H9 (cell line): ENCODE measurements around the gene GABBR2. TPM values are rescaled to one million over a fixed set of nuclear protein-coding genes. Genes with fewer than 3 reads are reported as not detected.

ENCODE experiments used
- DNase-seq: peaks from one replicate; pipeline ENCODE4 v3.0.0-alpha.2; 2017
- H2AFZ ChIP-seq: one replicate; pipeline ENCODE4 v1.6.1; 2013; ENCODE audit warnings: mild to moderate bottlenecking, low read length, control low read depth, moderate library complexity
- H2AK5ac ChIP-seq: 2 replicates; pipeline ENCODE4 v1.6.1; 2013; ENCODE audit warnings: low read length, control low read depth, mixed read lengths; ENCODE audit not compliant: insufficient read length
- H2BK120ac ChIP-seq: one replicate; pipeline ENCODE4 v1.6.1; 2013; ENCODE audit warnings: low read depth, mild to moderate bottlenecking, low read length, control low read depth, inconsistent platforms; ENCODE audit not compliant: poor library complexity, severe bottlenecking
- H2BK12ac ChIP-seq: 2 replicates; pipeline ENCODE4 v1.6.1; 2013; ENCODE audit warnings: low read length, control low read depth, mixed read lengths, low read depth; ENCODE audit not compliant: insufficient read length
- H2BK15ac ChIP-seq: 2 replicates; pipeline ENCODE4 v1.6.1; 2013; ENCODE audit warnings: low read depth, low read length, control low read depth
- H2BK20ac ChIP-seq: one replicate; pipeline ENCODE4 v1.6.1; 2013; ENCODE audit warnings: low read depth, mild to moderate bottlenecking, low read length, control low read depth, inconsistent platforms; ENCODE audit not compliant: poor library complexity, severe bottlenecking
- H2BK5ac ChIP-seq: 2 replicates; pipeline ENCODE4 v1.6.1; 2013; ENCODE audit warnings: low read length, control low read depth, mixed read lengths; ENCODE audit not compliant: insufficient read length
- H3K14ac ChIP-seq: 2 replicates; pipeline ENCODE4 v1.6.1; 2013; ENCODE audit warnings: low read length, control low read depth; ENCODE audit not compliant: insufficient read depth
- H3K18ac ChIP-seq: 2 replicates; pipeline ENCODE4 v1.6.1; 2013; ENCODE audit warnings: low read depth, mild to moderate bottlenecking, mixed read lengths, low read length, control low read depth; ENCODE audit not compliant: insufficient read length
- H3K23ac ChIP-seq: 2 replicates; pipeline ENCODE4 v1.6.1; 2013; ENCODE audit warnings: low read length, control low read depth, mixed read lengths, low read depth; ENCODE audit not compliant: insufficient read length
- H3K23me2 ChIP-seq: 2 replicates; pipeline ENCODE4 v1.6.1; 2013; ENCODE audit warnings: low read depth, mild to moderate bottlenecking, mixed read lengths, low read length, control low read depth; ENCODE audit not compliant: insufficient read length, poor library complexity, severe bottlenecking
- H3K27ac ChIP-seq: 2 replicates; pipeline ENCODE4 v1.5.1; 2013; ENCODE audit warnings: low read length, control low read depth, mixed read lengths, low read depth; ENCODE audit not compliant: insufficient read length
- H3K27me3 ChIP-seq: 2 replicates; pipeline ENCODE4 v1.6.1; 2013; ENCODE audit warnings: low read length, control low read depth, inconsistent platforms; ENCODE audit not compliant: insufficient read depth
- H3K4ac ChIP-seq: 2 replicates; pipeline ENCODE4 v1.6.1; 2013; ENCODE audit warnings: low read depth, mild to moderate bottlenecking, control low read depth, inconsistent platforms, low read length, moderate library complexity
- H3K4me1 ChIP-seq: 2 replicates; pipeline ENCODE4 v1.6.1; 2013; ENCODE audit warnings: low read length, control low read depth, inconsistent platforms; ENCODE audit not compliant: insufficient read depth
- H3K4me2 ChIP-seq: 2 replicates; pipeline ENCODE4 v1.6.1; 2013; ENCODE audit warnings: low read length, control low read depth, mixed read lengths; ENCODE audit not compliant: insufficient read length, insufficient read depth
- H3K56ac ChIP-seq: 2 replicates; pipeline ENCODE4 v1.6.1; 2013; ENCODE audit warnings: low read depth, mild to moderate bottlenecking, mixed read lengths, low read length, control low read depth; ENCODE audit not compliant: insufficient read length
- H3K79me1 ChIP-seq: 2 replicates; pipeline ENCODE4 v1.6.1; 2013; ENCODE audit warnings: low read depth, mild to moderate bottlenecking, moderate library complexity, low read length, control low read depth, inconsistent platforms; ENCODE audit not compliant: insufficient read depth, poor library complexity, severe bottlenecking
- H3K79me2 ChIP-seq: 2 replicates; pipeline ENCODE4 v1.6.1; 2013; ENCODE audit warnings: low read length, control low read depth, inconsistent platforms; ENCODE audit not compliant: insufficient read depth
- H3K9ac ChIP-seq: 2 replicates; pipeline ENCODE4 v1.6.1; 2013; ENCODE audit warnings: low read length, control low read depth, mixed read lengths; ENCODE audit not compliant: insufficient read length; ENCODE audit errors: extremely low read depth
- H3K9me3 ChIP-seq: one replicate; pipeline ENCODE4 v1.6.1; 2013; ENCODE audit warnings: low read depth, low read length, inconsistent platforms; ENCODE audit not compliant: control insufficient read depth
- H3T11ph ChIP-seq: one replicate; pipeline ENCODE4 v1.6.1; 2013; ENCODE audit warnings: mild to moderate bottlenecking, low read length, control low read depth, inconsistent platforms
- H4K20me1 ChIP-seq: one replicate; pipeline ENCODE4 v1.6.1; 2013; ENCODE audit not compliant: control insufficient read depth, insufficient read length, insufficient read depth
- H4K5ac ChIP-seq: 2 replicates; pipeline ENCODE4 v1.6.1; 2013; ENCODE audit warnings: low read depth, mild to moderate bottlenecking, mixed read lengths, low read length, control low read depth; ENCODE audit not compliant: insufficient read length
- H4K8ac ChIP-seq: replicated peaks from 2 replicates; pipeline ENCODE4 v1.6.1; 2013; ENCODE audit warnings: low read length, control low read depth, mixed read lengths, low read depth; ENCODE audit not compliant: insufficient read length
- H4K91ac ChIP-seq: 2 replicates; pipeline ENCODE4 v1.6.1; 2013; ENCODE audit warnings: low read depth, mild to moderate bottlenecking, moderate library complexity, mixed read lengths, low read length, control low read depth; ENCODE audit not compliant: insufficient read length
- H3K27ac Mint-ChIP-seq, 3 experiments: 2 replicates in 2 of 3; 3 replicates in 1 of 3; pipeline ENCODE4 v1.8.0; 2020 to 2021; ENCODE audit warnings: mixed read lengths in 3 of 3, mild to moderate bottlenecking in 1 of 3, moderate library complexity in 1 of 3
- H3K27me3 Mint-ChIP-seq: 2 replicates; pipeline ENCODE4 v1.8.0; 2021; ENCODE audit warnings: low read depth, mild to moderate bottlenecking, moderate library complexity, mixed read lengths
- H3K36me3 Mint-ChIP-seq, 3 experiments: 2 replicates in 2 of 3; 3 replicates in 1 of 3; pipeline ENCODE4 v1.8.0; 2020 to 2021; ENCODE audit warnings: low read depth in 3 of 3, mixed read lengths in 3 of 3; ENCODE audit not compliant: insufficient read depth in 1 of 3
- H3K4me1 Mint-ChIP-seq, 2 experiments: 2 replicates each; pipeline ENCODE4 v1.8.0; 2020; ENCODE audit warnings: mixed read lengths in 2 of 2
- H3K4me3 Mint-ChIP-seq, 2 experiments: 2 replicates in 1 of 2; 3 replicates in 1 of 2; pipeline ENCODE4 v1.8.0; 2020 to 2021; ENCODE audit warnings: mild to moderate bottlenecking in 2 of 2, mixed read lengths in 2 of 2, moderate library complexity in 1 of 2
- H3K9me3 Mint-ChIP-seq, 2 experiments: 2 replicates in 1 of 2; 3 replicates in 1 of 2; pipeline ENCODE4 v1.8.0; 2020; ENCODE audit warnings: mild to moderate bottlenecking in 2 of 2, mixed read lengths in 2 of 2, moderate library complexity in 1 of 2
- WGBS: extraction: QIAGEN DNeasy Blood & Tissue Kit; methylation state at CpG from one replicate; pipeline ENCODE4 v1.1.7; 2013; ENCODE audit warnings: missing lambda C conversion rate, low lambda C conversion rate, mixed read lengths; ENCODE audit not compliant: insufficient read length; ENCODE audit errors: extremely low coverage; 5-methylcytosine and 5-hydroxymethylcytosine counted together
- total RNA-seq: library from RNA; stranded (reverse); gene quantifications from 2 replicates; pipeline ENCODE4 v1.2.1, GENCODE V29; 2021
- TF ChIP-seq, protein P1 (sequence below): fragments of 200-600 bp; sonication (generic); conservative IDR thresholded peaks from 3 replicates; pipeline ENCODE4 v1.8.0; 2021; ENCODE audit warnings: antibody characterized with exemption, mild to moderate bottlenecking

Gene GABBR2
- total RNA-seq, 1 experiment from 2014 or later: 0.66 TPM

GRCh38 chr9:98462310-98462709 lies 246.4 kb downstream of the GABBR2 start:
- no peak overlapping the region for H3K9ac ChIP-seq
- no peak overlapping the region for H3K4me2 ChIP-seq
- Mint-ChIP-seq H3K9me3 (peaks cover 43 to 48% of the 10 kb centered on the region in 2 experiments), H3K27ac (no peak overlapping the region), H3K27me3 (peaks cover 1% of the 10 kb centered on the region), H3K4me1 (peaks cover 4 to 7% of the 10 kb centered on the region in 2 experiments; a peak in 3 of 4 replicates), H3K4me3 (no peak overlapping the region), H3K36me3 (peaks cover 14 to 41% (median 30%) of the 10 kb centered on the region in 3 experiments; a peak in 6 of 7 replicates)
- no peak overlapping the region for H4K8ac ChIP-seq
- no peaks in the 10 kb centered on the region for H4K20me1 ChIP-seq
- H3T11ph ChIP-seq: no peak overlapping the region
- H3K4me1 ChIP-seq: no peaks in the 10 kb centered on the region
- no peaks in the 10 kb centered on the region for H3K23me2 ChIP-seq
- H4K5ac ChIP-seq: no peak overlapping the region
- H2BK12ac ChIP-seq: no peak overlapping the region
- TF ChIP-seq, protein P1, sequence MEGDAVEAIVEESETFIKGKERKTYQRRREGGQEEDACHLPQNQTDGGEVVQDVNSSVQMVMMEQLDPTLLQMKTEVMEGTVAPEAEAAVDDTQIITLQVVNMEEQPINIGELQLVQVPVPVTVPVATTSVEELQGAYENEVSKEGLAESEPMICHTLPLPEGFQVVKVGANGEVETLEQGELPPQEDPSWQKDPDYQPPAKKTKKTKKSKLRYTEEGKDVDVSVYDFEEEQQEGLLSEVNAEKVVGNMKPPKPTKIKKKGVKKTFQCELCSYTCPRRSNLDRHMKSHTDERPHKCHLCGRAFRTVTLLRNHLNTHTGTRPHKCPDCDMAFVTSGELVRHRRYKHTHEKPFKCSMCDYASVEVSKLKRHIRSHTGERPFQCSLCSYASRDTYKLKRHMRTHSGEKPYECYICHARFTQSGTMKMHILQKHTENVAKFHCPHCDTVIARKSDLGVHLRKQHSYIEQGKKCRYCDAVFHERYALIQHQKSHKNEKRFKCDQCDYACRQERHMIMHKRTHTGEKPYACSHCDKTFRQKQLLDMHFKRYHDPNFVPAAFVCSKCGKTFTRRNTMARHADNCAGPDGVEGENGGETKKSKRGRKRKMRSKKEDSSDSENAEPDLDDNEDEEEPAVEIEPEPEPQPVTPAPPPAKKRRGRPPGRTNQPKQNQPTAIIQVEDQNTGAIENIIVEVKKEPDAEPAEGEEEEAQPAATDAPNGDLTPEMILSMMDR: no peak
- H3K79me1 ChIP-seq: no peaks in the 10 kb centered on the region
- no peak overlapping the region for H2BK5ac ChIP-seq
- H3K18ac ChIP-seq: no peak overlapping the region
- no peak overlapping the region for H2AFZ ChIP-seq
- H3K23ac ChIP-seq: no peak overlapping the region
- no peak overlapping the region for H2BK120ac ChIP-seq
- no CpG with 5 or more reads among the region's 2 CpGs for WGBS
- H2BK20ac ChIP-seq: no peak overlapping the region
- H3K4ac ChIP-seq: no peak overlapping the region
- H3K9me3 ChIP-seq: no peaks in the 10 kb centered on the region
- no peak for DNase-seq
- no peak overlapping the region for H4K91ac ChIP-seq
- no peak overlapping the region for H3K14ac ChIP-seq
- H2AK5ac ChIP-seq: no peak overlapping the region
- no peaks in the 10 kb centered on the region for H3K79me2 ChIP-seq
- H3K27me3 ChIP-seq: no peaks in the 10 kb centered on the region
- H3K27ac ChIP-seq: no peak overlapping the region
- H3K56ac ChIP-seq: no peak overlapping the region
- no peak overlapping the region for H2BK15ac ChIP-seq
